Measurements from ENCODE around the gene PEX7.

The PEX7 gene

DNA sequence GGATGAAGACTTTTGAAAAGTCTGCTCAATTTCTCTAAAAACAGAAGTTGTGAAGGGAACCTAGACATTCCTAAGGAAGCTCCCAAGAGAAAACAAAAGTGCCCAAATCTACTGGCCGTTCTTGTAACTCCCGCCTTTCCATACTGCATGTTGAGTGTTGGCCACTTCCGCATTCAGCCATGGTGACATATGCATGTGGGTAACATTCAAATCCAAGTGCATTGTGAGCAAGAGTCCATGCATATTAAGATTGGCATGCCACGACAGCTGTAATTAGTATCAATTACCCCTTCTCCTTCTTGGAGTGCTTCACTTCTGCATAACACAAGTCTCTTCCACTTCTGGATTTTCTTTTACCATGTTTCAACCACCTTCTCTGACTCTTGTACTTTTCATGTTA, 108.1 kb downstream of the PEX7 start:
- Histone ChIP-seq H3K9me3 (ENCODE audit: control insufficient read depth, insufficient read depth, low read length) (no peaks in the 10 kb centered on the region), H3K4me3 (ENCODE audit: low read length) (no peak overlapping the region)

DNA sequence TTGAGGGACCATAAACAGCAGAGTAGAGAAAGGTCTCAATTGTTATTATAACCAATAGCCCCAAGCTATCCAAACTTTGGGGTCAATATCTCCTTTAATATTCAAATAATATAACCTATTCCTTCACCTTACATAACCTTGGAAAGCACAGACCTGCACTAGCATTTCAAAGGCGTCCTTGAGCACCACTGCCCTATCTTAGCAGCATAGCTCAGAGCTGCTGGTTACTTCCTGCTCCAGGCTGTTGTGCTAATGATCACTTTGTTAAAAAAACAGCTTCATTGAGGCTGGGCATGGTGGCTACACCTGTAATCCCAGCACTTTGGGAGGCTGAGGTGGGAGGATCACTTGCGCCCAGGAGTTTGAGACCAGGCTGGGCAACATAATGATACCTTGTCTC, 110.2 kb downstream of the PEX7 start:
- no peaks in the 10 kb centered on the region for H3K36me3 ChIP-seq (ENCODE audit: control insufficient read depth, low read length)
- H3K4me2 ChIP-seq (ENCODE audit: low read length) = no peak overlapping the region
- no peaks in the 10 kb centered on the region for H3K27me3 ChIP-seq (ENCODE audit: control insufficient read depth, low read length)
- H3K9me2 ChIP-seq (replicated peaks; ENCODE audit: control insufficient read depth, low read length) = no peaks in the 10 kb centered on the region
- no peaks in the 10 kb centered on the region for H3K79me2 ChIP-seq (ENCODE audit: control insufficient read depth, low read length)
- no peaks in the 10 kb centered on the region for H4K20me1 ChIP-seq (ENCODE audit: control insufficient read depth, insufficient read depth, low read depth, low read length)
- H3K27ac ChIP-seq (ENCODE audit: low read depth, low read length) = no peak overlapping the region
- no peak for TF ChIP-seq EZH2phosphoT487 (IDR thresholded peaks at IDR 0.05; ENCODE audit: borderline replicate concordance, low read length)
- TF ChIP-seq, protein P1, sequence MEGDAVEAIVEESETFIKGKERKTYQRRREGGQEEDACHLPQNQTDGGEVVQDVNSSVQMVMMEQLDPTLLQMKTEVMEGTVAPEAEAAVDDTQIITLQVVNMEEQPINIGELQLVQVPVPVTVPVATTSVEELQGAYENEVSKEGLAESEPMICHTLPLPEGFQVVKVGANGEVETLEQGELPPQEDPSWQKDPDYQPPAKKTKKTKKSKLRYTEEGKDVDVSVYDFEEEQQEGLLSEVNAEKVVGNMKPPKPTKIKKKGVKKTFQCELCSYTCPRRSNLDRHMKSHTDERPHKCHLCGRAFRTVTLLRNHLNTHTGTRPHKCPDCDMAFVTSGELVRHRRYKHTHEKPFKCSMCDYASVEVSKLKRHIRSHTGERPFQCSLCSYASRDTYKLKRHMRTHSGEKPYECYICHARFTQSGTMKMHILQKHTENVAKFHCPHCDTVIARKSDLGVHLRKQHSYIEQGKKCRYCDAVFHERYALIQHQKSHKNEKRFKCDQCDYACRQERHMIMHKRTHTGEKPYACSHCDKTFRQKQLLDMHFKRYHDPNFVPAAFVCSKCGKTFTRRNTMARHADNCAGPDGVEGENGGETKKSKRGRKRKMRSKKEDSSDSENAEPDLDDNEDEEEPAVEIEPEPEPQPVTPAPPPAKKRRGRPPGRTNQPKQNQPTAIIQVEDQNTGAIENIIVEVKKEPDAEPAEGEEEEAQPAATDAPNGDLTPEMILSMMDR (IDR thresholded peaks at IDR 0.05; ENCODE audit: low read depth, low read length, poor library complexity, severe bottlenecking) = no peak
- H3K4me1 ChIP-seq (ENCODE audit: control insufficient read depth, low read length) = no peaks in the 10 kb centered on the region
- no peaks in the 10 kb centered on the region for H3K9me3 ChIP-seq (ENCODE audit: control insufficient read depth, insufficient read depth, low read length)
- H3K4me3 ChIP-seq (ENCODE audit: low read length) = no peak overlapping the region
- no peaks in the 10 kb centered on the region for H3F3A ChIP-seq (ENCODE audit: control insufficient read depth, insufficient read depth)

More for the DNA sequence above, 108.1 kb downstream of the PEX7 start:
- Histone ChIP-seq H3K79me2 (ENCODE audit: control insufficient read depth, low read length) (no peaks in the 10 kb centered on the region), H3K36me3 (ENCODE audit: control insufficient read depth, low read length) (no peaks in the 10 kb centered on the region), H3K4me1 (ENCODE audit: control insufficient read depth, low read length) (no peaks in the 10 kb centered on the region), H3K27ac (ENCODE audit: low read depth, low read length) (no peak overlapping the region), H4K20me1 (ENCODE audit: control insufficient read depth, insufficient read depth, low read depth, low read length) (no peaks in the 10 kb centered on the region), H3F3A (ENCODE audit: control insufficient read depth, insufficient read depth) (no peaks in the 10 kb centered on the region), H3K27me3 (ENCODE audit: control insufficient read depth, low read length) (no peaks in the 10 kb centered on the region), H3K9me2 (replicated peaks; ENCODE audit: control insufficient read depth, low read length) (no peaks in the 10 kb centered on the region), H3K4me2 (ENCODE audit: low read length) (no peak overlapping the region)
- TF ChIP-seq, protein P1 (IDR thresholded peaks at IDR 0.05; ENCODE audit: low read depth, low read length, poor library complexity, severe bottlenecking) = no peak
- TF ChIP-seq EZH2phosphoT487 (IDR thresholded peaks at IDR 0.05; ENCODE audit: borderline replicate concordance, low read length) = no peak

DNA sequence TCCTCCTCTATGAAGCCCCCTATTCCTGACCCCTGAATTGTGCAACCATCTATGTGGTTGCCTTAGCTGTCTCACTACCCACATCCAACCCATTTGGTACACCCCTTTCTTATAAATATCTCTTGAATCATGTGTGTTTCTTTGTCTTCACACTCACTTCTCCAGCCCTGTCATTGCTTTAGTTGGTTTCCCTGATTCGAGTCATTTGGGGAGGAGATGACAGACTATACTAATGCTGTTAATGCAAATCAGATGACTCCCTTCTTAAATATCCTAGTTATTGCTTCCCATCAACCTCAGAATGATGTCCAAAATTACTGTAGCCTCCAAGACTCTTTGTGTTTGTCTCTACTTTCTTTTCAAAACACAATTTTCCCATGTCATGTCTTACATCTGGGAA, 122.7 kb downstream of the PEX7 start:
- H3K9me2 ChIP-seq (replicated peaks; ENCODE audit: control insufficient read depth, low read length) = no peaks in the 10 kb centered on the region
- H3K9me3 ChIP-seq (ENCODE audit: control insufficient read depth, insufficient read depth, low read length) = no peaks in the 10 kb centered on the region
- no peaks in the 10 kb centered on the region for H3K36me3 ChIP-seq (ENCODE audit: control insufficient read depth, low read length)
- no peak overlapping the region for H3K4me3 ChIP-seq (ENCODE audit: low read length)
- TF ChIP-seq, protein P1 (IDR thresholded peaks at IDR 0.05; ENCODE audit: low read depth, low read length, poor library complexity, severe bottlenecking) = no peak
- no peak for TF ChIP-seq EZH2phosphoT487 (IDR thresholded peaks at IDR 0.05; ENCODE audit: borderline replicate concordance, low read length)
- H3K4me1 ChIP-seq (ENCODE audit: control insufficient read depth, low read length) = no peaks in the 10 kb centered on the region
- no peaks in the 10 kb centered on the region; the same call in 1 of the 2 replicates for H3K27me3 ChIP-seq (ENCODE audit: control insufficient read depth, low read length)
- no peaks in the 10 kb centered on the region for H3F3A ChIP-seq (ENCODE audit: control insufficient read depth, insufficient read depth)
- H3K27ac ChIP-seq (ENCODE audit: low read depth, low read length) = no peak overlapping the region
- no peaks in the 10 kb centered on the region for H4K20me1 ChIP-seq (ENCODE audit: control insufficient read depth, insufficient read depth, low read depth, low read length)
- H3K4me2 ChIP-seq (ENCODE audit: low read length) = no peak overlapping the region
- no peaks in the 10 kb centered on the region for H3K79me2 ChIP-seq (ENCODE audit: control insufficient read depth, low read length)
